Measurements from ENCODE around the gene BHLHA15. TPM values are rescaled to one million over a fixed set of nuclear protein-coding genes. Genes with fewer than 3 reads are reported as not detected.

BHLHA15 gene
- total RNA-seq, 4 donors from 2014 or later, result 0.81 TPM; not detected in 3

DNA sequence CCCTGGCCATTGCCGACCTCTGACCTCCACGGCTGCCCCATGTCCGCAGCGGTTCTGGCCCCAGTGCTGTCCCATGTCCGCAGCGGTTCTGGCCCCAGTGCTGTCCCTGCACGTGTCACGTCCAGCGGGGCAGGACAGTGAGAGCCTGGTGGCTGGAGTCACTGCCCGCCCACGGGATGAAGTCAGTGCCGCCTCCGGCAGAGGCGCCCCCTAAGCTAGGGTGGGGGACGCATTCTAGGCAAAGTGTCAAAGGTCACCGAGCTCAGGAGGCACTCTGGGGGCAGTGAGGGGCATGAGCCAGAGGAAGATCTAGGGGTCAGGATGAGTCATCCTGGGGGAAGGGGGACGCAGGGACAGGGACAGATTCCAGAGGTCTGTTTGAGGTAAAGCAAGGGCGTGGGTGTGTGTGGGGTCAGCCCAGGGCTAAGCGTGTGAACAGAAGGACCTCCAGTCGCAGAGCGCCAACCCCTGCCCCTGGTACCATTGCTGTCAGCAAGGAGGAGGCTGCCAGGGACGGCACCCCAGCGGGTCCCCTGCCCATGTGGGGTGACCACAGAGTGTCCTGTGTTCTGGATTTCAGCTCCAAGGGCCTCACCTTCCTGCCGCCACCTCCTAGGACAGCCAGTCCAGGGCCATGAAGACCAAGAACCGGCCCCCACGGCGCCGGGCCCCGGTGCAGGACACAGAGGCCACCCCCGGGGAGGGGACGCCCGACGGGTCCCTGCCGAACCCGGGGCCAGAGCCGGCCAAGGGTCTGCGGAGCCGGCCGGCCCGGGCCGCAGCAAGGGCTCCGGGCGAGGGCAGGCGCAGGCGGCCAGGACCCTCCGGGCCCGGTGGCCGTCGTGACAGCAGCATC, 665 bp downstream of the BHLHA15 start:
- no peak overlapping the region for H3K27ac ChIP-seq
- H3K36me3 ChIP-seq, result peaks cover 0 to 39% of the 10 kb centered on the region in 2 donors
- TF ChIP-seq POLR2A (IDR thresholded peaks at IDR 0.05) (no peak), CTCF (IDR thresholded peaks at IDR 0.05) (no peak), POLR2AphosphoS5 (IDR thresholded peaks at IDR 0.05) (no peak), EP300 (IDR thresholded peaks at IDR 0.05) (no peak)
- no peaks in the 10 kb centered on the region for H3K9me3 ChIP-seq
- ATAC-seq, result no peak
- H3K4me3 ChIP-seq, result peak overlapping the region in 1 of 2 donors; percentile 46
- H3K4me1 ChIP-seq, result peaks cover 0 to 16% (median 3%) of the 10 kb centered on the region in 3 donors
- peaks cover 24% of the 10 kb centered on the region for H3K27me3 ChIP-seq
- WGBS, 2 donors (ENCODE audit: low coverage in 1 of 2), result 55% methylated on average over 2 of the region's 49 CpGs; no CpG with 5 or more reads in 1 of the 2 donors

- Histone ChIP-seq H3K27ac (no peak overlapping the region), H3K4me3 (no peak overlapping the region), H3K9me3 (no peaks in the 10 kb centered on the region), H3K36me3 (peaks cover 0 to 39% of the 10 kb centered on the region in 2 donors), H3K4me1 (peaks cover 0 to 16% (median 3%) of the 10 kb centered on the region in 3 donors), H3K27me3 (peaks cover 24% of the 10 kb centered on the region)
- TF ChIP-seq EP300 (IDR thresholded peaks at IDR 0.05), result no peak
- no peak for TF ChIP-seq POLR2A (IDR thresholded peaks at IDR 0.05)
- no peak for TF ChIP-seq POLR2AphosphoS5 (IDR thresholded peaks at IDR 0.05)
- ATAC-seq, result no peak
- 61 to 100% methylated on average over 3 to 4 of the region's 30 CpGs for WGBS, 2 donors (ENCODE audit: low coverage in 1 of 2)
Measured at GRCh38 chr7:98212532-98213041, 1.3 kb downstream of the BHLHA15 start.

DNA sequence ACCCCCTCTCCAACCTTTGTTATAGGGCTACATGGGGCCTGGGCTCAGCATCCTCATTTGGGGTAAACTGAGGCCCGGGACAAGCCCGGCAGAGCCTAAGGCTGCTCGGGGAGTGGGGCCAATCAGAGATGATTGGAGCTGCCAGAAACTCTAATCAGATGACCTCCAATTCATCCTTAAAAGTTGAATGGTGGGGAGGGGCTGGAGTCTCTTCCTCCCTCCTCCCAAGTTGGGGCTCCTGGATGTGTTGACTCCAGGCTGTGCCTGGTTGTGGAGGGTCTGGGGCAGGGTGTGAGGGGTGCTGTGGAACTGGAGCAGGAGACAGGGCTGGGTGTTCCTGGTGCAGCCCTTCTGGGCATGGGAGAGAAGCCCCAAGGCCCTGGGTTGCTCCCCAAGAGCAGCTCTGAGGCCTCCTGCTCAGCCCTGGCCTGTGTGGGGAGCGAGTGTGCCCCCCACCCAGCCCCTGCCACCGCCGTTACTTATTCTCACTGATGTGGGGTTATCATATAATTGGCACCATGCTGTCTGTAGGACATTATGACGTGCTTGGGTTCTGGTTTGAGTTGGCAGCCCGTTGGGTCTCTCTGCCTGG, 2.2 kb downstream of the BHLHA15 start:
- no peak for ATAC-seq
- Histone ChIP-seq H3K4me3 (no peak overlapping the region), H3K36me3 (peaks cover 0 to 37% of the 10 kb centered on the region in 2 donors), H3K27ac (no peak overlapping the region), H3K4me1 (peaks cover 0 to 16% (median 3%) of the 10 kb centered on the region in 3 donors), H3K27me3 (peaks cover 24% of the 10 kb centered on the region), H3K9me3 (no peaks in the 10 kb centered on the region)
- no peak for TF ChIP-seq POLR2A (IDR thresholded peaks at IDR 0.05)
- TF ChIP-seq POLR2AphosphoS5 (IDR thresholded peaks at IDR 0.05), result no peak
- TF ChIP-seq CTCF (IDR thresholded peaks at IDR 0.05), result no peak
- no peak for TF ChIP-seq EP300 (IDR thresholded peaks at IDR 0.05)
- 84 to 92% methylated on average over 3 to 6 of the region's 8 CpGs for WGBS, 2 donors (ENCODE audit: low coverage in 1 of 2)

DNA sequence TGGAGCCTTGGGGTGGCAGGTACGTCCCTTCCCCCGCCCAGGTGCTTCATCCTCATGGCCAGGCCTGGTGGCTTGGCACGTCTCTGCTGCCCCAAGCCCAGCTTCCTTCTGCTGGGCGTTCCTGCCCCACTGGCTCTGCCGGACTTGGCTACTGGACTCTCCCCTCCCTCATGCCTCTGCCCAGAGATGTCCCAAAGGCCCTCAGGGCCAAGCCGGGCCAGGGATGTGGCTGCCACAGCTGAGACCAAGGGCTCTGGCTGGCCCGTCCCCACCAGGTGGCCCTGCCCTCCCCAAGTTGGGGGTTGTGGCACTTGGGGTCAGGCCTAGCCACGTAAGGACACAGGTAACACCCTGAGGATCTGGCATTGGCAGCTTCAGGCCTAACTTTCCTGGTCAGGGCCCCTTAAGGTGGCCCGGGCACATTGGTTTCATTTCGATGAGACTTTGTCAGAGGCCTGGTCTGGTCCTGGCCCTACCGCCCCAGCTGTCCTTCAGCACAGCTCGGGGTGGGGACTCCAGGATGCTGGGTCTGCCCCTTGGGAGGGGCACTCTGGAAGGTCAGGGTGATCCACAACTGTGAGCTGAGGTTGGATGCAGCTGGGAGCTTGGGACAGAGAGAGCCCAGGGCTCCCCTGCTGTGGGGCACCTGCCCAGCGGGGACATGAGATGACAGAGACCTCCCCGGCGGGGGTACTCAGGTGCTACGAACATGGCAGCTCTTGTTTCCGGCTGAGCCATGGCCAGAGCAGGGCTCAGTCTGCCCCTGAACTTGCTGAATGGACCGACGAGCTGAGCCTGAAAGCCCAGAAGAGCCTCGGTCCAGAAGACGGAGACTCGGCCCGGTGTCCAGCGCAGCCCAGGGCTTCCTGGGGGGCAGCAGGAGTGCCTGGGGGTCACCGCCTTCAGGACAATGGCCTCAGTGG, 2.9 kb downstream of the BHLHA15 start:
- H3K4me3 ChIP-seq, result no peak overlapping the region
- TF ChIP-seq POLR2A (IDR thresholded peaks at IDR 0.05), result no peak
- TF ChIP-seq EP300 (IDR thresholded peaks at IDR 0.05), result no peak
- no peak for TF ChIP-seq POLR2AphosphoS5 (IDR thresholded peaks at IDR 0.05)
- TF ChIP-seq CTCF (IDR thresholded peaks at IDR 0.05), result no peak
- H3K27me3 ChIP-seq, result peaks cover 24% of the 10 kb centered on the region
- H3K27ac ChIP-seq, result no peak overlapping the region
- H3K36me3 ChIP-seq, result peaks cover 0 to 32% of the 10 kb centered on the region in 2 donors
- peaks cover 0 to 16% (median 3%) of the 10 kb centered on the region in 3 donors for H3K4me1 ChIP-seq
- no peaks in the 10 kb centered on the region for H3K9me3 ChIP-seq
- no peak for ATAC-seq
- WGBS, 2 donors (ENCODE audit: low coverage in 1 of 2), result 100% methylated on average over 1 of the region's 25 CpGs; no CpG with 5 or more reads in 1 of the 2 donors

Data from gastroesophageal sphincter (tissue), 4 donors.